ENCODE results near the gene SUPT20H. TPM values are rescaled to one million over a fixed set of nuclear protein-coding genes. Genes with fewer than 3 reads are reported as not detected.
A peak's percentile ranks its signal among the peaks of the same experiment; 100 is the strongest.

SUPT20H gene
- total RNA-seq, 1 experiment from 2014 or later: 42.9 TPM

DNA sequence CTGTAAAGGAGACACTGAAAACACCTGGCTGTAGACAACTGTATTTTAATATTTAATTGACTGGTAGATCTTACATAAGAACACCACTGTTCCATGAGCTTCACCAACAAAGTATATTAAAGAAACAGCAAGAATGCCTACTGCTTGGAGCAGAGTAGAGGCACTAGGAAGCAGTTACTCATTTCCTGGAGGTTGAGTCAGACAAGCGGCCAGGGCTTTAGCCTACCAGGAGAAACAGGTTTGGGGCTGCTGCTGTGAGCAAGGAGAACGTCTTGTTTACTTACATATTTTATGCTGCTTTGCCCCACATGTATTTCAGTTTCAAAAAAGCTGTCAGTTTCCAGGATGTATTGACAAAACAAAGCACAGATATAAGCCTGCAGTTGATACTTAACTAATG lies 93.7 kb downstream of the SUPT20H start:
- RAD21 ChIA-PET (ENCODE audit: low non-redundant PET in 1 of 2, low total read pairs in 2 of 2, uncharacterized antibody in 2 of 2, unreplicated experiment in 2 of 2): no interaction called here
- TF ChIP-seq FOSL1 (IDR thresholded peaks at IDR 0.05; ENCODE audit: low read depth) (peak; percentile 66), ELF1 (IDR thresholded peaks at IDR 0.05; ENCODE audit: borderline replicate concordance, low read depth) (no peak), JUND (IDR thresholded peaks at IDR 0.05) (peak; percentile 51; the same call in 1 of the 2 replicates)
- Histone ChIP-seq H3K4me3 (replicated peaks in 1 of 2; ENCODE audit: low read depth in 1 of 2, low read length in 2 of 2) (no peak overlapping the region), H3K9me3 (ENCODE audit: control insufficient read depth in 1 of 2, insufficient read depth in 1 of 2, low read depth in 1 of 2, low read length in 2 of 2) (no peaks in the 10 kb centered on the region), H3K27ac (ENCODE audit: low read depth, low read length) (no peak overlapping the region), H3K27me3 (ENCODE audit: insufficient read depth, low read length) (no peaks in the 10 kb centered on the region), H2AFZ (ENCODE audit: low read depth, low read length, poor library complexity, severe bottlenecking) (no peak overlapping the region), H3K9ac (ENCODE audit: low read length) (0 out of 2 replicates have a peak overlapping the region, but pooled peaks have one; percentile 4), H3K4me1 (ENCODE audit: control insufficient read depth in 1 of 2, insufficient read depth in 2 of 2, low read length in 2 of 2) (peaks cover 0 to 14% of the 10 kb centered on the region in 2 experiments; a peak in 2 of 4 replicates), H4K20me1 (ENCODE audit: insufficient read depth) (no peaks in the 10 kb centered on the region), H3K9me2 (ENCODE audit: insufficient read depth) (no peaks in the 10 kb centered on the region), H3K79me2 (ENCODE audit: insufficient read depth, low read length) (no peaks in the 10 kb centered on the region), H3K36me3 (ENCODE audit: control insufficient read depth in 1 of 2, insufficient read depth in 2 of 2, low read length in 2 of 2) (peaks cover 17 to 29% of the 10 kb centered on the region in 2 experiments), H3K4me2 (ENCODE audit: low read length) (peak overlapping the region; percentile 44)
- intact Hi-C loops (cut with micrococcal nuclease): loop anchor here (5.0 kb wide), 1 partner anchor 668 kb away; the partner anchor contains the start of gene CCDC169
- CTCF ChIA-PET: no interaction called here
- peak; percentile 15 for DNase-seq (ENCODE audit: low read depth, low spot score)
- peak; percentile 54; the same call in 1 of the 2 replicates for ATAC-seq
- BruUV-seq (replicated peaks): no TSS peak
- POLR2A ChIA-PET: no interaction called here

DNA sequence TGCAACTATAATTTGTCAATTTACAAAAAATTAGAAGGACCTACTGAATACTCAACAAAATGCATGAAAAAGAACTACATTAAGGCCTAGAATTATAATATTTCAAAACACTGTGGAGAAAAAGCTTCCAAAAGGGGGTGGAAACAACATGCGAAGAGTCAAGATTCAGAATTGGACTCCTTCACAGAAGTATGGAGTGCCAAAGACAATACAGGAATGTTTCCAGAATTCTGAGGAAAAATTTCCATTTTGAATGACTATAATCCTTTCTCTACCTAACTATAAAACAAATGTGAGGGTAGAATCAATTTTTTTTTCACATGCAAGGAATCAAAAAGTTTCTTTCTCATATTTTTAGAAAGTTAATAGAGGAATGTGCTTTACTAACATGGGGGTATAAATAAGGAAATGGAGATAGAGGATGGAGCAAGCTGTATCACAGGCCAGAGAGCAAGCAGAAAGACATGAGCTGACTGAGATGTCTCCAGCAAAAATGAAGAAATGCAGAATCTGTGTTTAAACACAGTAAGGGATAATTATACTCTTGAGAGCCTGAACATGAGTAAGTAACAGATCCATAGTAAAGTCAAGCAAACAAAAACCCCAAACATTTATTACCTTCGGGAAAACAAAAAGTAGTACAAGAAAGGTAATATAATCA lies 99.9 kb downstream of the SUPT20H start:
- no TSS peak for BruUV-seq (replicated peaks)

More for the DNA sequence above, 99.9 kb downstream of the SUPT20H start:
- TF ChIP-seq, protein P1, sequence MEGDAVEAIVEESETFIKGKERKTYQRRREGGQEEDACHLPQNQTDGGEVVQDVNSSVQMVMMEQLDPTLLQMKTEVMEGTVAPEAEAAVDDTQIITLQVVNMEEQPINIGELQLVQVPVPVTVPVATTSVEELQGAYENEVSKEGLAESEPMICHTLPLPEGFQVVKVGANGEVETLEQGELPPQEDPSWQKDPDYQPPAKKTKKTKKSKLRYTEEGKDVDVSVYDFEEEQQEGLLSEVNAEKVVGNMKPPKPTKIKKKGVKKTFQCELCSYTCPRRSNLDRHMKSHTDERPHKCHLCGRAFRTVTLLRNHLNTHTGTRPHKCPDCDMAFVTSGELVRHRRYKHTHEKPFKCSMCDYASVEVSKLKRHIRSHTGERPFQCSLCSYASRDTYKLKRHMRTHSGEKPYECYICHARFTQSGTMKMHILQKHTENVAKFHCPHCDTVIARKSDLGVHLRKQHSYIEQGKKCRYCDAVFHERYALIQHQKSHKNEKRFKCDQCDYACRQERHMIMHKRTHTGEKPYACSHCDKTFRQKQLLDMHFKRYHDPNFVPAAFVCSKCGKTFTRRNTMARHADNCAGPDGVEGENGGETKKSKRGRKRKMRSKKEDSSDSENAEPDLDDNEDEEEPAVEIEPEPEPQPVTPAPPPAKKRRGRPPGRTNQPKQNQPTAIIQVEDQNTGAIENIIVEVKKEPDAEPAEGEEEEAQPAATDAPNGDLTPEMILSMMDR (IDR thresholded peaks at IDR 0.05 in 2 of 3, conservative IDR thresholded peaks at IDR 0.05 in 1 of 3; ENCODE audit: borderline replicate concordance in 1 of 3, insufficient read depth in 1 of 3, low read depth in 2 of 3, low read length in 2 of 3): no peak
- no peak for TF ChIP-seq RAD21 (IDR thresholded peaks at IDR 0.05; ENCODE audit: low read depth)
- no peak for TF ChIP-seq TCF7L2 (IDR thresholded peaks at IDR 0.05; ENCODE audit: borderline replicate concordance, extremely low read depth, insufficient read depth, insufficient read length)
- no peak for TF ChIP-seq SIN3A (IDR thresholded peaks at IDR 0.05; ENCODE audit: low read depth)
- TF ChIP-seq, protein P2, sequence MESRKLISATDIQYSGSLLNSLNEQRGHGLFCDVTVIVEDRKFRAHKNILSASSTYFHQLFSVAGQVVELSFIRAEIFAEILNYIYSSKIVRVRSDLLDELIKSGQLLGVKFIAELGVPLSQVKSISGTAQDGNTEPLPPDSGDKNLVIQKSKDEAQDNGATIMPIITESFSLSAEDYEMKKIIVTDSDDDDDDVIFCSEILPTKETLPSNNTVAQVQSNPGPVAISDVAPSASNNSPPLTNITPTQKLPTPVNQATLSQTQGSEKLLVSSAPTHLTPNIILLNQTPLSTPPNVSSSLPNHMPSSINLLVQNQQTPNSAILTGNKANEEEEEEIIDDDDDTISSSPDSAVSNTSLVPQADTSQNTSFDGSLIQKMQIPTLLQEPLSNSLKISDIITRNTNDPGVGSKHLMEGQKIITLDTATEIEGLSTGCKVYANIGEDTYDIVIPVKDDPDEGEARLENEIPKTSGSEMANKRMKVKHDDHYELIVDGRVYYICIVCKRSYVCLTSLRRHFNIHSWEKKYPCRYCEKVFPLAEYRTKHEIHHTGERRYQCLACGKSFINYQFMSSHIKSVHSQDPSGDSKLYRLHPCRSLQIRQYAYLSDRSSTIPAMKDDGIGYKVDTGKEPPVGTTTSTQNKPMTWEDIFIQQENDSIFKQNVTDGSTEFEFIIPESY (IDR thresholded peaks at IDR 0.05; ENCODE audit: extremely low read depth, insufficient replicate concordance, low read length): no peak
- TF ChIP-seq ZNF274 (IDR thresholded peaks at IDR 0.05; ENCODE audit: low read depth, low read length): no peak
- TF ChIP-seq, protein P3, sequence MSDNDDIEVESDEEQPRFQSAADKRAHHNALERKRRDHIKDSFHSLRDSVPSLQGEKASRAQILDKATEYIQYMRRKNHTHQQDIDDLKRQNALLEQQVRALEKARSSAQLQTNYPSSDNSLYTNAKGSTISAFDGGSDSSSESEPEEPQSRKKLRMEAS (IDR thresholded peaks at IDR 0.05): no peak
- TF ChIP-seq ELF1 (IDR thresholded peaks at IDR 0.05; ENCODE audit: borderline replicate concordance, low read depth): no peak
- no peak for TF ChIP-seq CBX3 (IDR thresholded peaks at IDR 0.05; ENCODE audit: low read depth)
- no peak for TF ChIP-seq CEBPB (IDR thresholded peaks at IDR 0.05; ENCODE audit: low read depth)
- TF ChIP-seq SP1 (IDR thresholded peaks at IDR 0.05; ENCODE audit: low read depth): no peak
- TF ChIP-seq FOSL1 (IDR thresholded peaks at IDR 0.05; ENCODE audit: low read depth): no peak
- TF ChIP-seq ZFX (IDR thresholded peaks at IDR 0.05): no peak
- TF ChIP-seq, protein P4, sequence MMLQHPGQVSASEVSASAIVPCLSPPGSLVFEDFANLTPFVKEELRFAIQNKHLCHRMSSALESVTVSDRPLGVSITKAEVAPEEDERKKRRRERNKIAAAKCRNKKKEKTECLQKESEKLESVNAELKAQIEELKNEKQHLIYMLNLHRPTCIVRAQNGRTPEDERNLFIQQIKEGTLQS (IDR thresholded peaks at IDR 0.05): no peak
- TF ChIP-seq EGR1 (IDR thresholded peaks at IDR 0.05; ENCODE audit: low read depth): no peak
- TF ChIP-seq JUND (IDR thresholded peaks at IDR 0.05): no peak
- no peak for TF ChIP-seq EZH2phosphoT487 (IDR thresholded peaks at IDR 0.05; ENCODE audit: borderline replicate concordance)
- Histone ChIP-seq H3K79me2 (ENCODE audit: insufficient read depth, low read length) (no peaks in the 10 kb centered on the region; the same call in 1 of the 2 replicates), H3K9me3 (ENCODE audit: control insufficient read depth in 1 of 2, insufficient read depth in 1 of 2, low read depth in 1 of 2, low read length in 2 of 2) (no peaks in the 10 kb centered on the region), H3K4me3 (replicated peaks in 1 of 2; ENCODE audit: low read depth in 1 of 2, low read length in 2 of 2) (no peak overlapping the region), H3K9me2 (ENCODE audit: insufficient read depth) (no peaks in the 10 kb centered on the region), H3K4me1 (ENCODE audit: control insufficient read depth in 1 of 2, insufficient read depth in 2 of 2, low read length in 2 of 2) (no peaks in the 10 kb centered on the region), H3K36me3 (ENCODE audit: control insufficient read depth in 1 of 2, insufficient read depth in 2 of 2, low read length in 2 of 2) (peaks cover 8 to 23% of the 10 kb centered on the region in 2 experiments), H4K20me1 (ENCODE audit: insufficient read depth) (no peaks in the 10 kb centered on the region), H3K4me2 (ENCODE audit: low read length) (no peak overlapping the region), H3K9ac (ENCODE audit: low read length) (no peak overlapping the region), H2AFZ (ENCODE audit: low read depth, low read length, poor library complexity, severe bottlenecking) (no peak overlapping the region), H3K27ac (ENCODE audit: low read depth, low read length) (no peak overlapping the region), H3K27me3 (ENCODE audit: insufficient read depth, low read length) (no peaks in the 10 kb centered on the region)
- ATAC-seq: no peak
- CTCF ChIA-PET: no interaction called here
- RAD21 ChIA-PET (ENCODE audit: low non-redundant PET in 1 of 2, low total read pairs in 2 of 2, uncharacterized antibody in 2 of 2, unreplicated experiment in 2 of 2): no interaction called here
- no peak for DNase-seq (ENCODE audit: low read depth, low spot score)
- POLR2A ChIA-PET: no interaction called here
- intact Hi-C loops (cut with micrococcal nuclease): no loop called here
